ENCODE measurements around the gene HPS3.

Gene HPS3

GRCh38 chr3:149198611-149199010 lies 69.2 kb downstream of the HPS3 start:
- no peak for TF ChIP-seq CTCF (IDR thresholded peaks at IDR 0.05)

GRCh38 chr3:149199474-149199873 lies 70.0 kb downstream of the HPS3 start:
- Histone ChIP-seq H3K4me1 (no peaks in the 10 kb centered on the region), H3K4me2 (ENCODE audit: low read length) (no peak overlapping the region), H3K9me3 (ENCODE audit: control insufficient read depth, low read length) (no peaks in the 10 kb centered on the region), H3K27me3 (ENCODE audit: control insufficient read depth, insufficient read depth, low read length) (no peaks in the 10 kb centered on the region), H2AFZ (no peak overlapping the region), H3K27ac (no peak overlapping the region), H3K79me2 (no peaks in the 10 kb centered on the region), H3K36me3 (ENCODE audit: control insufficient read depth, insufficient read depth, low read length) (no peaks in the 10 kb centered on the region), H3K4me3 (ENCODE audit: low read depth, low read length) (no peak overlapping the region), H3K9ac (no peak overlapping the region)
- no peak for TF ChIP-seq CTCF (IDR thresholded peaks at IDR 0.05)

More at GRCh38 chr3:149198611-149199010, 69.2 kb downstream of the HPS3 start:
- Histone ChIP-seq H3K9me3 (ENCODE audit: control insufficient read depth, low read length) (no peaks in the 10 kb centered on the region), H3K36me3 (ENCODE audit: control insufficient read depth, insufficient read depth, low read length) (no peaks in the 10 kb centered on the region), H2AFZ (no peak overlapping the region), H3K27ac (no peak overlapping the region), H3K9ac (no peak overlapping the region), H3K4me3 (ENCODE audit: low read depth, low read length) (no peak overlapping the region), H3K4me2 (ENCODE audit: low read length) (no peak overlapping the region), H3K27me3 (ENCODE audit: control insufficient read depth, insufficient read depth, low read length) (no peaks in the 10 kb centered on the region), H3K4me1 (no peaks in the 10 kb centered on the region), H3K79me2 (no peaks in the 10 kb centered on the region)

- no peaks in the 10 kb centered on the region for H3K27me3 ChIP-seq (ENCODE audit: control insufficient read depth, insufficient read depth, low read length)
- no peak overlapping the region for H3K27ac ChIP-seq
- H3K79me2 ChIP-seq = no peaks in the 10 kb centered on the region
- H3K4me1 ChIP-seq = no peaks in the 10 kb centered on the region
- no peak overlapping the region for H3K4me2 ChIP-seq (ENCODE audit: low read length)
- no peak overlapping the region for H3K9ac ChIP-seq
- no peak overlapping the region for H2AFZ ChIP-seq
- H3K9me3 ChIP-seq (ENCODE audit: control insufficient read depth, low read length) = no peaks in the 10 kb centered on the region
- no peak for TF ChIP-seq CTCF (IDR thresholded peaks at IDR 0.05)
- no peaks in the 10 kb centered on the region for H3K36me3 ChIP-seq (ENCODE audit: control insufficient read depth, insufficient read depth, low read length)
- no peak overlapping the region for H3K4me3 ChIP-seq (ENCODE audit: low read depth, low read length)
Observed at GRCh38 chr3:149203758-149204157, 74.3 kb downstream of the HPS3 start.

- H3K36me3 ChIP-seq (ENCODE audit: control insufficient read depth, insufficient read depth, low read length) = no peaks in the 10 kb centered on the region
- H3K79me2 ChIP-seq = no peaks in the 10 kb centered on the region
- no peaks in the 10 kb centered on the region for H3K4me1 ChIP-seq
- H3K27ac ChIP-seq = no peak overlapping the region
- no peak overlapping the region for H3K4me2 ChIP-seq (ENCODE audit: low read length)
- no peak overlapping the region for H3K4me3 ChIP-seq (ENCODE audit: low read depth, low read length)
- no peaks in the 10 kb centered on the region for H3K27me3 ChIP-seq (ENCODE audit: control insufficient read depth, insufficient read depth, low read length)
- H3K9ac ChIP-seq = no peak overlapping the region
- TF ChIP-seq CTCF (IDR thresholded peaks at IDR 0.05) = no peak
- no peaks in the 10 kb centered on the region for H3K9me3 ChIP-seq (ENCODE audit: control insufficient read depth, low read length)
- H2AFZ ChIP-seq = no peak overlapping the region
Observed at GRCh38 chr3:149204390-149204991, 75.1 kb downstream of the HPS3 start.

GRCh38 chr3:149207475-149207874 lies 78.0 kb downstream of the HPS3 start:
- Histone ChIP-seq H3K79me2 (no peaks in the 10 kb centered on the region), H3K4me1 (no peaks in the 10 kb centered on the region), H3K27me3 (ENCODE audit: control insufficient read depth, insufficient read depth, low read length) (no peaks in the 10 kb centered on the region), H2AFZ (no peak overlapping the region), H3K27ac (no peak overlapping the region), H3K4me3 (ENCODE audit: low read depth, low read length) (no peak overlapping the region), H3K9me3 (ENCODE audit: control insufficient read depth, low read length) (no peaks in the 10 kb centered on the region), H3K4me2 (ENCODE audit: low read length) (no peak overlapping the region), H3K36me3 (ENCODE audit: control insufficient read depth, insufficient read depth, low read length) (no peaks in the 10 kb centered on the region), H3K9ac (no peak overlapping the region)
- TF ChIP-seq CTCF (IDR thresholded peaks at IDR 0.05) = no peak

Measured in parathyroid adenoma (tissue), 2 donors.